Transverse colon (tissue), 4 donors: Measurements from ENCODE around the gene AQP6. TPM values are rescaled to one million over a fixed set of nuclear protein-coding genes. Genes with fewer than 3 reads are reported as not detected.

Source experiments
- DNase-seq: peaks from one replicate; pipeline ENCODE4 v3.0.0-alpha.2; 2019
- H3K27ac ChIP-seq, 4 donors: fragments of 200-600 bp; sonication (generic); 2 replicates each; pipeline ENCODE4 v1.5.1; 2016 to 2018; ENCODE audit warnings: inconsistent platforms in 4 of 4
- H3K27me3 ChIP-seq: fragments of 200-600 bp; sonication (generic); 2 replicates; pipeline ENCODE4 v1.5.1; 2017; ENCODE audit warnings: inconsistent platforms
- H3K36me3 ChIP-seq, 4 donors: fragments of 200-600 bp; sonication (generic); 2 replicates each; pipeline ENCODE4 v1.5.1; 2017 to 2019; ENCODE audit warnings: inconsistent platforms in 4 of 4
- H3K4me1 ChIP-seq, 4 donors: fragments of 200-600 bp; sonication (generic); 2 replicates each; pipeline ENCODE4 v1.5.1; 2017 to 2020; ENCODE audit warnings: inconsistent platforms in 4 of 4
- H3K4me3 ChIP-seq, 4 donors: fragments of 200-600 bp; sonication (generic); 1 replicate in 1 of 4; 2 replicates in 3 of 4; pipeline versions ENCODE4 v1.5.1 to v1.6.1; 2017 to 2019; ENCODE audit warnings: inconsistent platforms in 4 of 4
- H3K9me3 ChIP-seq, 2 donors: fragments of 200-600 bp; sonication (generic); 2 replicates each; pipeline ENCODE4 v1.5.1; 2017 to 2019; ENCODE audit warnings: inconsistent platforms in 2 of 2
- CTCF ChIP-seq, 5 experiments: fragments of 200-600 bp in 3 of 5; fragments of 450-650 bp in 2 of 5; sonication (generic) in 3 of 5; IDR thresholded peaks; 1 replicate in 2 of 5; 2 replicates in 3 of 5; pipeline ENCODE4 v1.5.1; 2016 to 2017; ENCODE audit warnings: antibody characterized with exemption in 5 of 5, inconsistent platforms in 3 of 5, mild to moderate bottlenecking in 2 of 5, moderate library complexity in 1 of 5
- EP300 ChIP-seq: sonication (generic); formaldehyde crosslinking; IDR thresholded peaks from one replicate; pipeline ENCODE4 v1.6.1; 2017; ENCODE audit warnings: antibody characterized with exemption, low read depth
- POLR2A ChIP-seq: fragments of 450-650 bp; IDR thresholded peaks from one replicate; pipeline ENCODE4 v1.6.1; 2016; ENCODE audit warnings: antibody characterized with exemption, mild to moderate bottlenecking, moderate library complexity
- POLR2AphosphoS5 ChIP-seq, 3 donors: sonication (generic); formaldehyde crosslinking; IDR thresholded peaks; one replicate each; pipeline ENCODE4 v1.6.1; 2016; ENCODE audit warnings: antibody characterized with exemption in 3 of 3
- WGBS, 2 donors: methylation state at CpG; one replicate each; pipeline ENCODE4 v1.1.5; 2018; ENCODE audit warnings: low coverage in 1 of 2; 5-methylcytosine and 5-hydroxymethylcytosine counted together
- in situ Hi-C, 4 donors: fragments of 200-750 bp; cut with MboI; loops; one replicate each; pipeline versions ENCODE4 v1.15.0 to v1.15.1; 2017; ENCODE audit warnings: low sequenced_read_pairs in 3 of 4, low pct_ligation_motif_present in 1 of 4, low pct_unique_long_range_greater_than_20kb in 1 of 4
- intact Hi-C: fragments of 100-400 bp; cut with DNase I; formaldehyde crosslinking; loops from one replicate; pipeline ENCODE4 v1.15.1; 2023; ENCODE audit warnings: low total_unique reads
- total RNA-seq, 4 donors: library from RNA; depleted of rRNA; stranded (reverse); fragments of >200 nt; gene quantifications; one replicate each; pipeline ENCODE4 v1.1.0, GENCODE V29; 2016

The AQP6 gene
- total RNA-seq, 4 donors from 2014 or later: 0.41 TPM; not detected in 3

GRCh38 chr12:49964849-49965624 lies 7.7 kb upstream of the AQP6 start:
- H3K27ac ChIP-seq: no peak overlapping the region
- H3K36me3 ChIP-seq: no peaks in the 10 kb centered on the region
- WGBS, 2 donors: 60 to 100% methylated on average over 1 to 13 of the region's 13 CpGs
- H3K4me1 ChIP-seq: peaks cover 0 to 19% (median 15%) of the 10 kb centered on the region in 4 donors
- no peak for DNase-seq
- intact Hi-C loops (loop anchor here (5.0 to 10.0 kb wide), 2 partner anchors 107 to 220 kb away; no protein-coding TSS in a partner anchor), in situ Hi-C loops (loop anchor here in 2 of 4 donors (5.0 to 25.0 kb wide), 3 partner anchors 92 to 222 kb away; partner anchors contain the start of gene ASIC1 (in 1 of the 2))
- H3K4me3 ChIP-seq: no peak overlapping the region
- no peaks in the 10 kb centered on the region for H3K9me3 ChIP-seq
- peaks cover 72% of the 10 kb centered on the region for H3K27me3 ChIP-seq
- TF ChIP-seq EP300 (no peak), CTCF (IDR thresholded peaks at IDR 0.05) (no peak)

DNA sequence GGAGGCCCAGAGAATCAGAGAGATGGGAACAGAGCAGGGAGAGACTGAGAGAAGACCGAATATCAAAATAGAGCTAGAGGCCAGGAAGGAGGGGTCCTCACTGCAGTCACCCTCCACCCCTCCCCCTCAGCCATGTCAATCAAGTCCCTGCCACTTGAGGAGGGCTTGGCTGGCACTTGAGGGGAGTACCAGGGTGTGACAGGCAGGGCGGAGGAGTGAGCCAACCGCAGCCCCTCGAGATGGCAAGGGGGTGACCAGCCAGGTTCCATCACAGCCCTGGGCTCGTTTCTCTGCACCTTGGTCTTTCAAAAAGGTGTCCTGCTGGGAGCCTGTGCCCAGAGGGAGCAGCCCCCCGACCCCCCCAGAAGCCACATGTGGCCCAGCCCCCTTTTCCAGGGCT lies 6.9 kb upstream of the AQP6 start:
- H3K27ac ChIP-seq: no peak overlapping the region
- 80% methylated on average over 4 of the region's 6 CpGs; no CpG with 5 or more reads in 1 of the 2 donors for WGBS, 2 donors
- no peaks in the 10 kb centered on the region for H3K36me3 ChIP-seq
- H3K27me3 ChIP-seq: peaks cover 64% of the 10 kb centered on the region
- in situ Hi-C loops: loop anchor here in 2 of 4 donors (5.0 to 25.0 kb wide), 3 partner anchors 91 to 221 kb away; partner anchors contain the start of gene ASIC1 (in 1 of the 2)
- intact Hi-C loops: loop anchor here (5.0 to 10.0 kb wide), 2 partner anchors 106 to 219 kb away; no protein-coding TSS in a partner anchor
- no peaks in the 10 kb centered on the region for H3K9me3 ChIP-seq
- peaks cover 0 to 17% (median 14%) of the 10 kb centered on the region in 4 donors for H3K4me1 ChIP-seq
- TF ChIP-seq CTCF (IDR thresholded peaks at IDR 0.05) (no peak), POLR2A (no peak)
- H3K4me3 ChIP-seq: no peak overlapping the region
- no peak for DNase-seq

GRCh38 chr12:49966511-49967041 lies 6.2 kb upstream of the AQP6 start:
- Histone ChIP-seq H3K9me3 (no peaks in the 10 kb centered on the region), H3K36me3 (no peaks in the 10 kb centered on the region), H3K27ac (no peak overlapping the region), H3K4me1 (peaks cover 0 to 11% (median 8%) of the 10 kb centered on the region in 4 donors), H3K27me3 (peaks cover 57% of the 10 kb centered on the region), H3K4me3 (no peak overlapping the region)
- 38% methylated on average over 15 of the region's 16 CpGs; no CpG with 5 or more reads in 1 of the 2 donors for WGBS, 2 donors
- no peak for DNase-seq
- intact Hi-C loops (loop anchor here (5.0 to 10.0 kb wide), 2 partner anchors 106 to 218 kb away; no protein-coding TSS in a partner anchor), in situ Hi-C loops (loop anchor here in 2 of 4 donors (5.0 to 25.0 kb wide), 3 partner anchors 91 to 221 kb away; partner anchors contain the start of gene ASIC1 (in 1 of the 2))
- TF ChIP-seq POLR2A: no peak
- no peak for TF ChIP-seq CTCF (IDR thresholded peaks at IDR 0.05)
- no peak for TF ChIP-seq EP300
- TF ChIP-seq POLR2AphosphoS5 (IDR thresholded peaks at IDR 0.05): no peak
